A172 (cell line): ENCODE results near the gene KCNMB3. TPM values are rescaled to one million over a fixed set of nuclear protein-coding genes. Genes with fewer than 3 reads are reported as not detected.
"Not testable (repeated sequence)": the region's sequence is repeated elsewhere in the genome, so short reads cannot be mapped to it uniquely, and the experiment has no call there.

Source experiments
- DNase-seq: peaks from one replicate; pipeline ENCODE4 v3.0.0-alpha.2; 2015; ENCODE audit warnings: low spot score
- total RNA-seq: library from RNA; depleted of rRNA; stranded (reverse); fragments of >200 nt; shearing (Covaris generic); gene quantifications from 2 replicates; pipeline ENCODE4 v1.2.3, GENCODE V29; 2014; rRNA removed

The KCNMB3 gene, protein sequence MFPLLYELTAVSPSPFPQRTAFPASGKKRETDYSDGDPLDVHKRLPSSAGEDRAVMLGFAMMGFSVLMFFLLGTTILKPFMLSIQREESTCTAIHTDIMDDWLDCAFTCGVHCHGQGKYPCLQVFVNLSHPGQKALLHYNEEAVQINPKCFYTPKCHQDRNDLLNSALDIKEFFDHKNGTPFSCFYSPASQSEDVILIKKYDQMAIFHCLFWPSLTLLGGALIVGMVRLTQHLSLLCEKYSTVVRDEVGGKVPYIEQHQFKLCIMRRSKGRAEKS
- total RNA-seq: 2.4 and 3.5 TPM in 2 replicates

DNA sequence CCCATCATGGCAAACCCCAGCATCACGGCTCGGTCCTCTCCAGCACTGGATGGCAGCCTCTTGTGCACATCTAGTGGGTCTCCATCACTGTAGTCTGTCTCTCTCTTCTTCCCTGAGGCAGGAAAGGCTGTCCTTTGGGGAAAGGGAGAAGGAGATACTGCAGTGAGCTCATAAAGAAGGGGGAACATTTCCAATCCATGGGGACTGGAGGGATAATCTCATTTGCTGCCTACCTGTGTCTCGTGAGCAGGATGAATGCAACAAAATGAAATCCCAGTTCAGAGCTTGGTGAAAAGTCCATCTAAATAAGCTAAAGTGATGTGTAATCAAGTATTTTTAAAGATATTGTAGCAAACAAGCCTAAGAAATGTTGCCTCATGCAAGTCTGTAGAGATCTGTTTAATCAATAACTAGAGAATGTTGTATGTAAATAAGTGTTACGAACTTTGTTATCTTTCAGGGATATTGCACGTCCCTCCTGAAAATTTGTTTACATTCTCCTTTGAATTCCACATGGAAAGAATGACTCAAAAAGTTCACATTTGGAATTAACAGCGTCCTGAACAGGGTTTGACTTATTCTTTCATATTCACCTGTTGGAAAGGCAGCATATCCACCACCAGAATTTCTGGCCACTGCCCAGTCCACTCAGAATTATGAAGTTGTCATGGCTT is at the start of gene KCNMB3:
TSS of gene KCNMB3 (minus strand) at position 312 of the 674 bp plus-strand sequence. CDS start at position 188, 124 bp downstream.
- no peak for DNase-seq

DNA sequence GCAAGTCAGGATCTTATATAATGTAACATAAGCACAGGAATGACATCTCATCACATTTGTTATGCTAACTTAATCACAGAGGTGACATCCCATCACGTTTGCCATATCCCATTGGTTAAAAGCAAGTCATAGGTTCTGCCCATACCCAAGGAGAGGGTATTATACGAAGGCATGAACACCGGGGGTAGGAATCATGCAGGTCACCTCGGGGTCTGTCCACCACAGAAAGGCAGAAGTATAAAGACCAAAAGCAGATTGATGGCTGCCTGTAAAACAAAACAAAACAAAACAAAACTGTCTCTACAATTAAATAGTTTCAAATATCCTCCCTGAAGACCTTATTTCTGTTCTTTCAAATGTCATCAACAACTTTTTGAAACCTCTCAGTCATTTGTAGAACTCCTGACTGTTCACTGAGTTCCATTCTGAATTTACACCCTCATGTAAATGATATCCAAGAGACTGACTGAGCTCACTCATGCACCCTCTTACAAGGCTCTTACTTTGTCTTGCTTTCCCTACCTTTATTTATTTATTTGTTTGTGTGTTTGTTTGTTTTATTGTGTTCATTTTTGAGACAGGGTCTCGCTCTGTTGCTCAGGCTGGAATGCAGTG is 49.2 kb upstream of the KCNMB3 start:
- no peak for DNase-seq

DNA sequence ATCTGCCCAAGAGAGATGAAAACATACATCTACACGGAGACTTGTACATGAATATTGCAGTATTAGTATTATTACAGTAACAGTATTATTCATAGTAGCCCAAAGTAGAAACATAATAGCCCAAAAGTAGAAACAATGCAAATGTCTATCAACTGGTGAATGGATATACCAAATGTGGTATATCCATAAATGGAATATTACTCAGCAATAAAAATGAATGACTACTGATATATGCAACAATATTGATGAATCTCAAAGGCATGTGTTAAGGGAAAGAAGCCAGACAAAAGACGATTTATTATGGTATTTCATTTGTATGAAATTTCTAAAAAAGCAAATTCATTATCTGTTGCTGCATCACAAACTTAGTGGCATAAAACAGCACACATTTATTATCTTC is 48.4 kb upstream of the KCNMB3 start:
- no peak for DNase-seq

DNA sequence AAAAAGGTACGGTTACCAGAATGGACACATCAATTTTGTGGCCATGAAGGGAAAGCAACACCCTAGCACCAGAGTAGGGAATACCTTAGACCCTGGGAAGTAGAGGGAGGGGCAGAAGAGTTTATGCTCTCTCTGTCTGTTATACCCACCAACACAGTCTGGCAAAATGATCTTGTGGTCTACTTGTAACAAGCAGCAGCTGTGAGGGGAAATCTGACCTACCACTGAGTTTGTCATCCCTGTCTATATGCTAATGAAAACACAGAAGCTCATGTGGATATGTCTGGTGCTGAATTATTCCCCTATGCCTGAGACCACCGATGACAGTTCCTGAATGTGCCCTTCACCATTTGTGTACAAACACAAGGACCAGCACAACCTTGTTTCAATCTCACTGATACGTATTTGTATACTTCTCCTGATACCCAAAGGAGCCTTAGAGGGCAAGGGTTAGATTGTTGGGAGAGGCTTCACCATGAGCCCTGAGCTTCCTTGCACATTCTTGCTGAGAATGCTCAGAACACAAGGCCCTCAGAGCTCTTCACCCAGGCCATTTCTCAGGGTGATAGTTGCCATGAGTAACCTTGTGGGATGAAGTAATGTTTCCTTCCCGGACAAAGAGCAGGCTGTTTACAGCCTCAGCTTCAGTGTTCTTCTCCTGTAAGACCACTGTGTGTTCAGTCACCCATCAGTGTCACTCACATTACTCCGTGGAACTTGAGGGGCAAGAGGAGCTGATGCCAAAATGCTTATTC is 47.2 kb upstream of the KCNMB3 start:
- DNase-seq: no peak

DNA sequence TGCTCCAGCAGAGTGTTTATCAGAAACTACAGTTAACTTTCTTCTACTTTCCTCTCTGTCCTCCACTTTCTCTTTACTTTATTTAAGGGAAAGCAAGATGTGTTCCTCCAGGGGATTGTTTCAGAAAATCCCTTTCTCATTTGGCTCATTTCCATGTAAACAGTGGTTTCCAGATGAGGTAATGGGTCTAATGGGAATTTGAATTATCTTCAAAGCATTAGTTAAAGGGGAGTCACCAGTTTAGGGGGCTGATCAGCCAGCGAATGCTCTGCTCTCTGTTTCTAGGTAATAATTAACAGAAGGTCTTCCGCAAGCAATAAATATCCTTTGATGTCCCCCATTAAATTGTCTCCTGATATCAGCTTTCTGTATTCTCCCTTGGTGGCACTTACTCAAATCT is 41.5 kb upstream of the KCNMB3 start:
- DNase-seq: no peak

DNA sequence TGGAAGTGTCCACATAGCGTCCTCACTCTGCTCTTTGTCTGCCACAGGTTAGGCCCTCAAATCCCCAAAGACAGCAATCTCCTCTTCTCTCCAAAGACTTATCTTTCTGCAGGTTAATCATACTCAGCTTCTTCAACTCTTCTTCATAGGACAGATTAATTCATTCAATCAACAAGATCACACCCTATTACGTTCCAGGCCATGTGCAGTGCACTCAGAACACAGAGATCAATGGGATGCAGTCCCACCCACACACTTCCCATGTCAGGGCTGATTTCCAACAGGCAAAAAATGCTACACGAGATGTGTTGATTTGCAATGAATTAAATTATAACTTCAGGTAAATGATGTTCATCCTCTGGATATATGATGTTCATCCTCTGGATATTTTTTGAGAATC is 38.4 kb upstream of the KCNMB3 start:
- DNase-seq: no peak

DNA sequence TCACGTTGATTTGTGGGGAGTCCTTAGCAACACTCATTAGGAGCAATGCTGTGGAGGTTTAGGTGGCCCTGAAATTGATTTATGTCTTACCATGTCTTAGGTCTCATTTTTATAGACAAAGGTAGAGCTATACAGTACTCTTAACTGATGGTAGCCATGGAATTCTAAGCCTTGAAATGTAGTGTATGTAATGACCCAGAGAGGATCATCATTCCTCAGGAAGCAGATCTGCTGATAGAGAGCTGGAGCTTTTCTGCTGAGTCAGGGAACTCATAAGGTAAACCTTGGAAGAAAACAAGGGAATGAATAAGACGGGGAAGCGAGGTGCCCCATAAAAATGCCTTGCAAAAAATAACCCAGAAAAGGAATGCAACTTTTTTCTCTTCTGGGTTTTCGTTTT is 37.9 kb upstream of the KCNMB3 start:
- DNase-seq: no peak

DNA sequence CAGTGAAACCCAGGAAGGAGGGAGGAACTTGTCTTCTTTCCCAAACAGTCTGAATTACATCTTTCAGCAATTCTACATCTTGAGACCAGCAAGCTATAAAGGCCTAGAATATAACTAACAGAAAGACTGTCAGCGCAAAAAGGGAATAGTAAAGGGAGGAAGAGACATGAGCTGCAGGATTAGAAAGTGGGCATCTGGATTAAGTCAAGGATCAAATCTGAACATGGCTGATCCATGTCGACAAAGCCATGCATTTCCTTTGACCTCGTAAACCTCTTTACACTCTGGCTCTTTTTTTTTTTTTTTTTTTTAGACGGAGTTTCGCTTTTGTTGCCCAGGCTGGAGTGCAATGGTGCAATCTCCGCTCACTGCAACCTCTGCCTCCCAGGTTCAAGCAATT is 35.4 kb upstream of the KCNMB3 start:
- DNase-seq: no peak

DNA sequence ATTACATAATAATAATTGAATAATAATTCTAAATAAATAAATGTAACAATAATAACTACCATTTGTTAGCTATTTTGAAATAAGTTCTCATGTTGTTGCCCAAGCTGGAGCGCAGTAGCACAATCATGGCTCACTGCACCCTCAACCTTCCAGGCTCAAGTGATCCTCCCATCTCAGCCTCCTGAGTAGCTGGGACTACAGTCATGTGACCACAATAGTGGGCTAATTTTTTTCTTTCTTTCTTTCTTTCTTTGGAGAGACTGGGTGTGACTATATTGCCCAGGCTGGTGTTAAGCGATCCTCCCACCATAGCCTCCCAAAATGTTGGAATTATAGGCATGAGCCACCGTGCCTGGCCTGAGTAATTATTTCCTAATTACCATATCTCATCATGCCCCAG is 30.9 kb upstream of the KCNMB3 start:
- DNase-seq: no peak

DNA sequence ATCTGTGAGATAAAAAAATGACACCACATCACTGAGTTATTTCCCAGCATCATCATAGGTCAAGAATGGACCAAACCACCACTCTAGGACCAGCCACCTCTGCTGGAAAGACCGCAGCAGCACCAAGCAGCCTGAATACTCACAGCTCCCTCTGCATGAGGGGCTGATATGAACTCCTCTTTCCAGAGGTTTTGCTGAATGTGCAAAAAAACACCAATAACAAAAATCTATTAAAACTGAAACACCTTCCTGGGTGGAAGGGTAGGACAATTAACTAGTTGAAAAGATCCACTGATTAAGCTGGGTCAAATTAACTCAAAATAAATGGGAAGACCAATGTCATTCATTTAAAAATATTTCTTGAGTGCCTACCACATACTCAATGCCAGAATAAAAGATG is 28.9 kb upstream of the KCNMB3 start:
- no peak for DNase-seq

DNA sequence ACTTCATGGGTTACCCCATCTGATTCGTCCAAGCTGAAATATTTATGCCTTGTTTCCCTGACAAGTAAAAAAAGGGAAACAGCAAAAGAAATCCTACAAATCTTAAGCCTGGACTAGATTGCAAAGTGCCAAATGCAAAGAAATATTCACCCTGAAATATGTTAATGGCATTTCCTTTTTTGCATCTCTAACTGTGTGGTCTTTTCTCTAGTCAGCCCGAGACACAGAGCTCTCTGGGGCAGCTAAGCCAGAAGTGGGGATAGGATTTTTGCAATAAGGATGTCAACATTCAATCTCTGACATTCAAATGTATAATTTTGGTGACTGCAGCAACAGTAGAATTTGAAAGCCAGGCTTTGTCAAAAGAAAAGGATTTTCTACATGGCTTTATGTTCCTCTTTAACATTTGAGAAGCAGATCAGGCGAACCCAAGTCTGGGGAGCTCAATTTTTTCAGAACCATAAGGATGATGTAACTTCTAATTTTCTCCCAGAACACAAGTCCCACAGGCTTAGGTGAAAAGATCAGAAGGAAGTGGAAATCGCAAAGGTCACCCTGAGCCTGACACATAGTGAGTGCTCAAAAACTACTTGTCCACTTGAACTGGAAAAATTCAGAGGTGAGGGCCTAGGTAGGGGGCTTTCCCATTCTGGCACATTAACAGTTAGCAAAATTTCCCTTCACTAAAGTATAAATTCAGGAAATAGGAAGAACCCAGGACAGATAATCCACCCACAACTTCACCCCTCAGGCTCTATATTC is 28.2 kb upstream of the KCNMB3 start:
- no peak for DNase-seq

DNA sequence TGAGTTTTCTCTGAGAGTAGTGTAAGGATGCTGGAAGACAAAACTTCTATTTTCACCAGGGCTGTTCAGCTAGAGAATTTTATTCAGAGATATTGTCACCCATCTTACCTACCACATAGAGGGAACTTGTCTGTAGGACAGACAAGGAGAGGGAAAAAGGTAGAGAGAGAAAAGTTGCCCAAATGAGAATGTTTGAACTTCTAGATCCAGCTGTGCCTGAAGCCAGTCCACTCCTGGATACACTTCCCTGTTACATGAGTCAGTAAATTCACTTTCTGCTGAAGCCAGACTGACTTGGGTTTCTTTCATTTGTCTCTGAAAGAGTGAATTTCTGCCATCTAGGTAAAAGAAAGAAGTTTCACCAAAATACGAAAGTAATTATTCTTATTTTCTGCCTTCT is 27.2 kb upstream of the KCNMB3 start:
- no peak for DNase-seq

DNA sequence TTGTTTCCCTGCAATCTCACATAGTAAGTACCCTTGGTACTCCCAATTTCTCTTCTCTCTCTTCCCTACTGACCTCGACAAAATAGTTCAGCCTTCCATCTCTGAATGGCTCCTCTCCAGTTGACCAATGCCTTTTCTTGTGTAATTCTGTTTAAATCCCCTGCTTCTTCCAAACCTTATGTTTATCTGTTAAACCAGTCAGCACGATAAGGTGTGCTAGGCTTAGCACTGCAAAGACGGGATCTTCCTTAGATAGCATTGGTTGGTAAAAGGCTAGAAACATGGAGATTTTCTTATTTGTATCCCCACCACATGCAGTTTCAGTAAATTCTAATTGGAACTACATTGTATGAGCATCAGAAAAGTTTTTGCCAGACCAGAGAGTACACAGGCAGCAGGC is 25.8 kb upstream of the KCNMB3 start:
- no peak for DNase-seq

DNA sequence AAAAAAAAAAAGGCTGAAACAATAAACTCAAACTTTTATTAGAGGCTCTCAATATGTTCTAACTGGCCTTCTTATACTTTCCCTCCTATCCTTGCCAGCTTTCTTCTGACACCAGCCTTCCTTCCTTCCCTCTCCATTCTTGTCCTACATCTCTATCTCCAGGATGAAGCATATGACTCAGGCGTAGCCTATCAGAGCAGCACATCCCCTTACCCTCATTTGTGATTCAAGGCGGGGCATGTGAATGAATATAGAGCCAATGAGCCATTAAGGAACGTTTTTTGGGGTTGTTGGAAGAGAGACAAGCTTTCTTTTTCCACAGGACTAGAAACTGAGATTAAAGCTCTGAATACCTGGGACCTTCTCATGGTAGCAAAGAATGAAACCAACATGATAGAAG is 25.1 kb upstream of the KCNMB3 start:
- no peak for DNase-seq

DNA sequence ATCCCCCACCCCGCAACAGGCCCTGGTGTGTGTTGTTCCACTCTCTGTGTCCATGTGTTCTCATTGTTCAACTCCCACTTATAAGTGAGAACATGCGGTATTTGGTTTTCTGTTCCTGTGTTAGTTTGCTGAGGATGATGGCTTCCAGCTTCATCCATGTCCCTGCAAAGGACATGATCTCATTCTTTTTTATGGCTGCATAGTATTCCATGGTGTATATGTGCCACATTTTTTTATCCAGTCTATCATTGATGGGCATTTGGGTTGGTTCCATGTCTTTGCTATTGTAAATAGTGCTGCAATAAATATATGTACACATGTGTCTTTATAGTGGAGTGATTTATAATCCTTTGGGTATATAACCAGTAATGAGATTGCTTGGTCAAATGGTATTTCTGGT is 23.5 kb upstream of the KCNMB3 start:
- not testable (repeated sequence) for DNase-seq

DNA sequence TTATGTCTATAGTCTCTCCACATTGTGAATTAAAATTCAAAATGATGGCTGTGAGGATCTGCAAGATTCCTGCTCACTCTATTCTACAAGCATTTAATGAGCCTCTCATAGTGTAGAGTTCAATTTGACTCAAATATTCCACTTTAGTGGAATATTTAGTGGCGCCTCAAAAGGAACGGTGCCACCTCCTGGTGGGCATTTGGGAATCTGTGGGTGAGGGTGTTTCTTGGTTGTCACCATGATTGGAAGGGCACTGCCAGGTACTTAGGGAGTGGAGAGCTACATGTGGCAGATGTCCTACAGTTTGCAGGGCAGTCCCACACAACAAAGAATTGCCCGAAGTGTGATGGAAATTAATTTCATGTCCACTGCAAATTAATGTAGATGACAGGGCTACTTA is 21.5 kb upstream of the KCNMB3 start:
- no peak for DNase-seq

DNA sequence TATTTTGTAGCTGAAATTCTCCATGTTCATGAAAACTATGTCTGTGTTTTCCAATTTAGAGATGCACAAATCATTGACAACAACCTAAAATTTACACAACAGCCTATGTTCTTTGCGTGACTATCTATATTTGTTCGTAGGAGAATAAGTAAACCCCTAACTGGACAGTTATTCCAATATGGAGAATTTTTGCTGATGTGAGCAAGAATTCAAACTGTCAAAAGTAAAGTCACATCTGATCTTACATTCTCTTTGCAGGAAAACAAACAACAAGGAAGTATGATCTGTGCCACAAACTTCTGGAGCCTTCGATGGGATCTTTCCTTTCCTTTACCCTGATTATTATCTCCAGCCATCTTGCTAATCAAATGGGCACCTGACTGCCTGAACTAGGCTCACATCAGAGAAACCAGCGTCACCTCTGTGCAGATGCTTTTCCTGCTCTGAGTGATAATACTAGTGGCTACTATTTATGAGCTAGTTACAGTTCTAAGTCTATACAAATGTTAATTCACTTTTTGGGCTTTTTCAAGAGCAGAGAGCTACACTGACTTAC is 18.3 kb upstream of the KCNMB3 start:
- no peak for DNase-seq

DNA sequence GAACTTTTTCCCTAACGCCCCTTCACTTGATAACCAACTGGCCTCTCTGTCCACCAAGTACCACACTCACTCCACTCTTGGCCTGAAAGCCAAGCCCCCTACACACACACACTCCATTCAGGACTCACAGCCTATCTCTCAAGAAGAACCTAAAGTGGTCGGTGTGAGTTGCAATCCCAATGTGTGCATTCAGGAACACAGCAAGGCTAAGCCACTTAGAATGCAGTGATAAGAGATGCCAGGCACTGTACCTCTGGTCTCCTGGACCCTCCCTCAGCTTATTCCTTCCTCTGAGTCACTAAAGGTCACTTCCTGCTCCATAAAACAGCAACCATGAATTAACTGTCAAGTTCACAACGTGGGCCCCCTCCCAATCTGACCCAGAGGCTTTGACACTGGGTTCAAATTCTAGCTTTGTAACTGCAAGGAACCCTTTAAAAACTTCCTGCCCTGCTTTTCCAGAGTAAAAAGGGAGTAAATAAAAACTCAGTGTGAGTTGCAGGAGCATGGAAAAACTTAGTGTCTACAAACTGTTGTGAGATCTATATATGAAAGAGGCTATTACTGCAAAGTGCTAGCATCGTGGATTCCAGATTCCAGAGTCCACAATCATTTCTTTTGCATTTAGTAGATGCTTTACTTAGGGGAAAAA is 17.6 kb upstream of the KCNMB3 start:
- no peak for DNase-seq

DNA sequence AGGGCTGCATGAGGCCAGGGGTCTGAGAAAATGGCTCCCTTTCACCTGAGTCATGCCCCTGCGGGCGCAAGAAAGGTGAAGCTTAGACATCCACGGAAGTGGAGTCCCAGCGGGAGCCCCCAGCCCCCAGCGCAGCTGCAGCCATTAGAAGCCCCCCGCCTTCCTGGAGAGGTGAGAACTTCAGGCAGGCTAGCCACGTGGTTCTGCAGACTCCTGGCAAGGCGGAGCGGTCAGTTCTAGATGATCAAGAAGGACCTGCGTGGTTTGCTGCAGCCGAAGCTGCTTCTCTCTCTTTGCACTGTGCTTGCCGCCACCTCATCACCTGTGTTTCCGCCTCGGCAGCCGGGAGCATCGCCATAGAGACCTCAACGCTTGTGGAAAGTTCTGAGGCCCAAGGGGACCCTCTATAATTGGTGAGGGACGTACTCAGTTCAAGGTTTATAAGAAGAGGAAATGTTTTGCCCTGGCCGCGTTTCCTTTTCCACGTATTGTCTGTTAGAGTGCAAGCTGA is 15.8 kb upstream of the KCNMB3 start:
- no peak for DNase-seq

DNA sequence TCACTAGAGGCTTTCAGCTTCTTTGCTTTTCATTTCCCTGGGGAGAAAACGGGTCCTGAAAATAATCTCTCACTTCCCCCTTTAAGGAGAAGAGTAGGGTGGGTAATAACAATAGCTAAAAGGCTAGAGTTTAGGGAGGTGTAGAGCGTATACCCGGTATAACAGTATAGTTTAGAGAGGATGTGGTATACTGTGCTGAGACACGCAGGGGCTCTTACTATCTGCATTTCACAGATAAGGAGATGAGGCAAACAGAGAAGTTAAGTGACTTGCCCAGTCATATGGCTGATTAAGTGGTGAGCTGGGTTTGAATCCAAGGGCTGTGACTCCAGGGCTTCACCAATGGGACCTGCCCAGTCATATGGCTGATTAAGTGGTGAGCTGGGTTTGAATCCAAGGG is 15.0 kb upstream of the KCNMB3 start:
- DNase-seq: no peak

DNA sequence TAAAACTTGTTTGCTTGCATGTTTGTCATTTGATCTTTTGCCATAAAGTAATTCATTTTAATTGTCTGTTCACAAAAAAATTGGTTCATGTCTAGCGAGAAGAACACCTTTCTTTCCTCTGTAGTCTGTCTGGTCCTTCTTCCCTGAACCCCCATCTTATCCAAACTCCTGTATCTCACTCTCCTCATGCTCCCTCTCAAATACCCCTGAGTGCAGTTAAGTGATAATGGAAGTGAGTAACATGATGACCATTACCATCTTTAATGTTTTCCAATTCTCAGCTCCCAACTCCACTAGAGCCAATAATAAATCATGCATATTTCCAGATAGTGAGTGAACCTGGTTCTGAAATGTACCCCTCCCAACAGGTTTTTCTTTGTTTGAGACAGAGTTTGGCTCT is 14.2 kb upstream of the KCNMB3 start:
- no peak for DNase-seq
